SJSA1 (cell line): Measurements from ENCODE around the gene RIMS3. TPM values are rescaled to one million over a fixed set of nuclear protein-coding genes. Genes with fewer than 3 reads are reported as not detected.
"Not testable (repeated sequence)": the region's sequence is repeated elsewhere in the genome, so short reads cannot be mapped to it uniquely, and the experiment has no call there.

Experiments used
- DNase-seq, 2 experiments: peaks; one replicate each; pipeline ENCODE4 v3.0.0-alpha.2; 2015 to 2020; ENCODE audit warnings: low spot score in 2 of 2, low read depth in 1 of 2
- H3K27ac ChIP-seq: fragments of 250-450 bp; sonication (Bioruptor Pico); 2 replicates; pipeline ENCODE4 v1.5.1; 2020; ENCODE audit warnings: mild to moderate bottlenecking, moderate library complexity
- H3K27me3 ChIP-seq: fragments of 250-450 bp; sonication (Bioruptor Pico); replicated peaks from 2 replicates; pipeline ENCODE4 v1.5.1; 2020; ENCODE audit warnings: mild to moderate bottlenecking, moderate library complexity
- H3K36me3 ChIP-seq: fragments of 250-450 bp; sonication (Bioruptor Pico); 2 replicates; pipeline ENCODE4 v1.5.1; 2020; ENCODE audit warnings: mild to moderate bottlenecking
- H3K4me1 ChIP-seq: fragments of 250-450 bp; sonication (Bioruptor Pico); replicated peaks from 2 replicates; pipeline ENCODE4 v1.6.1; 2021; ENCODE audit warnings: mild to moderate bottlenecking
- H3K4me3 ChIP-seq: fragments of 250-450 bp; sonication (Bioruptor Pico); 2 replicates; pipeline ENCODE4 v1.5.1; 2020; ENCODE audit warnings: mild to moderate bottlenecking
- H3K9me3 ChIP-seq: fragments of 250-450 bp; sonication (Bioruptor Pico); replicated peaks from 2 replicates; pipeline ENCODE4 v1.5.1; 2020; ENCODE audit warnings: mild to moderate bottlenecking
- total RNA-seq: library from RNA; depleted of rRNA; stranded (reverse); fragments of >200 nt; shearing (Covaris generic); gene quantifications from 2 replicates; pipeline ENCODE4 v1.2.3, GENCODE V29; 2014

The RIMS3 gene
- total RNA-seq, 1 experiment from 2014 or later = 0.68 TPM

DNA sequence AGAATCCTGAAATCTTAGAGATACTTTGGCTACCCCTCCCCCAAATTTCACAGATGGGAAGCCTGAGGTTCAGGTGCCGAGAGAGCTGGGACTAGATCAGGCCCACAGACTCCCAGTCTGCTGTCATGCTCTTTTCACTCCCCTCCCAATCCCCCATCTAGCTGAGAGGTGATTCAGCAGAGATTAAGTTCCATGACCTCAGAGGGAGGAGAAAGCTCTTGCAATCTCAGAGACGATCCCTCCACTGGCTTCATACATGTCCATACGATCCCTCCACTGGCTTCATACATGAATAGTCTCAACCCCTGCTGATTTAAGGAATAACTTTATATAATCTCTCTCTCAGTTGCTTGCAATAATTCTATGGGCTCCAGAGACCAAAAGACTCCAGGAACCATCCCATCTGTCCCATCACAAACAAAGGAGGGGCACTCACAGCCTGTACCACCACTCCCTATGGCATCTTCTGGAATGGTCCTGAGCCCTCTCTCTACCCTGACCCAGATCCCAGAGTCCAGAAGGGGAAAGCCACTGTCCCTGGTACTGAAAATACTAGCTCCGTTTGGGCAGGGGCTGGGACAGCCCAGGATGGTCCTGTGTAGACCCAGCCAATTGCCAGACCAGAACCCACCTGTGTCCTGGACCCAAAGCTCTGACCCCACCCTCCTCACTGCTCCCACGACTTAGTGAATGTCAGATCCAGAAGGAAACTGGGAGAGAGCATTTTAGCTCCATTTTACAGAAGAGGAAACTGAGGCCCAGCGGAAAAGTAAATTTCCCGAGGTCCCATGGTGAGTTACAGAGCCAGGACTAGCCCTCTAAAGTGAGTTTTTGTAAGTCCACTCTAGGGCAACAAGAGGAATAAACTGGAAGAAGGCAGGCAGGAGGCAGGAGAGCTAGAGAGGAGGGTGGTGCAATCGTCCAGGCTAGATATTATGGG is 27.1 kb downstream of the RIMS3 start:
- H3K4me1 ChIP-seq = no peaks in the 10 kb centered on the region
- no peaks in the 10 kb centered on the region for H3K36me3 ChIP-seq
- H3K4me3 ChIP-seq = no peak overlapping the region
- no peak overlapping the region for H3K27ac ChIP-seq
- no peaks in the 10 kb centered on the region for H3K9me3 ChIP-seq
- no peaks in the 10 kb centered on the region for H3K27me3 ChIP-seq
- DNase-seq = no peak

DNA sequence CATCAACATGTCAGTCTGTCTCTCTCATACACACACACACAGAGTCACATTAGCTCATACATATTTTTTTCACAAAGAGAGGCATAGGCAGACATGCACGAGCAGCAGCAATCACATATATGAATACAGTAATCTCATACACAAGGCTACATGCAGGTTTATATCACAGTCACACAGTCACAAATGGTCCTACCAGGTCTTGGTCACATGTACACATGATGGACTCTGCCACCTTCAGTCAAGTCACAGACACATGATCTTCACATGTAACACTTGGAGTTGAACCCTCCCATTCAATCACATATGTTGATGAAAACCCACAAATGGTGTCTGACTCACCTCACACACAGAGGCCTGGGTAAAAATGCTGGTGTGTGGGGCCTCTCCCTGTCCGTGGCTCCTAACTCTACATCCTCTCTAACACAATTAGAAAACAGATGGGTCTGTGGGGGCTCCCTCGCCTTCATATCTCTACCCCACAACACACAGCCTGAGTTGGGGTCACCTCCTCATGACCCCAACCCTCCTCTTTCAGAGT is 27.9 kb downstream of the RIMS3 start:
- H3K27ac ChIP-seq = no peak overlapping the region
- DNase-seq = no peak
- no peaks in the 10 kb centered on the region for H3K27me3 ChIP-seq
- H3K36me3 ChIP-seq = no peaks in the 10 kb centered on the region
- no peaks in the 10 kb centered on the region for H3K4me1 ChIP-seq
- no peak overlapping the region for H3K4me3 ChIP-seq
- no peaks in the 10 kb centered on the region for H3K9me3 ChIP-seq

DNA sequence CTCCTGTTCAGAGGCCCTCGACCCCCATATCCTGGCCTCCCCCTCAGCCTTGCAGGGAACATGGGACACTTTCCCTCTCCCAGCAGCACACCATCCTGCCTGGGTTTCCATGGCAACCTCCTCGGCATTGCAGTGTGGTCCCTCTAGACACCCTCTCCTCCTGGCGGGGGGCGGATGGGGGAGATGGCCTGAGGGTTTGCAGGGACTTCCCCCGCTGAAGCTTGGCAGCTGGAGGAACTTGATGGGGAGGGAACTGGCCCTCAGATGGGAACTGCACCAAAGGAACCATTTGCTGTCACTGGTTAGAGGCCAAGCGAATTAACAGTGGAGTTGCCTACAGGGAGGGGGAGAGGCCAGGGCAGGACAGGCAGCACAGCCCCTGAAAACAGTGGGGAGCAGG is 28.7 kb downstream of the RIMS3 start:
- H3K9me3 ChIP-seq = no peaks in the 10 kb centered on the region
- H3K4me3 ChIP-seq = no peak overlapping the region
- no peak overlapping the region for H3K27ac ChIP-seq
- no peak for DNase-seq
- H3K27me3 ChIP-seq = no peaks in the 10 kb centered on the region
- no peaks in the 10 kb centered on the region for H3K36me3 ChIP-seq
- no peaks in the 10 kb centered on the region for H3K4me1 ChIP-seq

DNA sequence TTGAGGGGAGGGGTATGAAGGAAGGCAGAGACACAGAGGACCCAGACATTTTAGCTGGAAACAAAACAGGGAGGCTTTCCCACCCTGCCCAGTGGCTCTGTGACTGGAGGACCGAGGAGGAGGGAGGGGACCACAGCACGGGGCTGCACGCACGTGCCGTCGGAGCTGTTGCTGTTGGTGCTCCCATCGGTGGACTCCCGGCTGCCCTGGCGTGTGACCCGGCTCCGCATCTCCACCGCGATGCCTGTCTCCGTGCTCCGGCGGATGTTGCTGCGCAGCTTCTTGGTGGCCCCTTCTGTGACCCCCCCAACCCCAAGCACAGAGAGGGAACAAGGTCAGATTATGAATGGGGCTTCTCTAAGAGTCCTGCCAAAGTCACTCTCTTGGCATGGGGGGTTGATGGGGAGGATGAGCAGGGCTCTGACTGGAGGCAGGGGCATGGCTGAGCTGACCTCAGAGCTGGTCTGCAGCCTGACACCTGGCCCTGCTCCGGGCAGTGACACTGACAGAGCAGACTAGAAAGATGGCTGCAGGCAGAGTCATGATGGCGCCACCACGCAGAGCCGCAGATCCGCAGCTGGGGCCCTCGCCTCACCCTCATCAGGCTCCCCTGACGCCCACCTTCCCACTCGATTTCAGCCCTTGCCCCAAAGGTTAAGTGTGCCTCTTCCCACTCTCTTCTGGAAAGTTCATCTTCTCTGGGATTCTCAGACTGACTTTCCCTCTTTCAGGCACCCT is 29.6 kb downstream of the RIMS3 start:
- H3K4me1 ChIP-seq = no peaks in the 10 kb centered on the region
- no peaks in the 10 kb centered on the region for H3K9me3 ChIP-seq
- H3K27me3 ChIP-seq = no peaks in the 10 kb centered on the region
- no peak for DNase-seq
- no peak overlapping the region for H3K4me3 ChIP-seq
- H3K36me3 ChIP-seq = no peaks in the 10 kb centered on the region
- no peak overlapping the region for H3K27ac ChIP-seq

DNA sequence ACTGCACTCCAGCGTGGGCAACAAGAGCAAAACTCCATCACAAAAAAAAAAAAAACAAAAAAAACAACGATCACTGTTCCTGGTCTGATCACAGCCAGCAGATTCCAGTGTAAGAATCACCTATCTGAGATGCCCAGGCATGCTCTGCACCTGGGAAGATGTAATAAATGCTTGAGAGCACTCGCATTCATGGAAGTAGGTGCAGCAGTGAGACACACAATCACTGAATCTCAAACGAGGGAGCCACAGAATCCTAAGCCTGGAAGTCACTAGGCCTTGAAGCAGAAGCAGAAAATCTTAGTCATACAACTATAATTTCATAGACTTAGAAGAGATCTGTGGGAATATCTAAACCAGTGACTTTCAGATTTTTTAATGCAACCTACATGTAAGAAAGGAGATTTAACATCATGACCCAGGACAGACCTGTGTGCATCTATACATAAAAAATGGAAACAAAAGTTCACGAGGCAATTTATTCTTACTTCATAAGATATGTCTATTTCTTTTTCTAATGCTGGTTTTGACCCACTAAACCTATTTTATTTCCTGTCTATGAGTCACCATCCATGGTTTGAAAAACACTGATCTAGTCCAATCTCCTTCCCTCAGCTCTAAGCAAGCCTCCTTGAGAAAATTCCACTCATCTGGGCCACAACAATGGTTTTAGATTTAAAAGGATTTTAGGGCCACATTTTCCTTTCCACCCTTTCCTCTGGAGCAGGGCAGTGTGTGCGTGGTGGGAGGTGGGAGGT is 30.4 kb downstream of the RIMS3 start:
- Histone ChIP-seq H3K4me1 (no peaks in the 10 kb centered on the region), H3K27ac (no peak overlapping the region), H3K9me3 (no peaks in the 10 kb centered on the region), H3K27me3 (no peaks in the 10 kb centered on the region), H3K36me3 (no peaks in the 10 kb centered on the region), H3K4me3 (no peak overlapping the region)
- DNase-seq = no peak

DNA sequence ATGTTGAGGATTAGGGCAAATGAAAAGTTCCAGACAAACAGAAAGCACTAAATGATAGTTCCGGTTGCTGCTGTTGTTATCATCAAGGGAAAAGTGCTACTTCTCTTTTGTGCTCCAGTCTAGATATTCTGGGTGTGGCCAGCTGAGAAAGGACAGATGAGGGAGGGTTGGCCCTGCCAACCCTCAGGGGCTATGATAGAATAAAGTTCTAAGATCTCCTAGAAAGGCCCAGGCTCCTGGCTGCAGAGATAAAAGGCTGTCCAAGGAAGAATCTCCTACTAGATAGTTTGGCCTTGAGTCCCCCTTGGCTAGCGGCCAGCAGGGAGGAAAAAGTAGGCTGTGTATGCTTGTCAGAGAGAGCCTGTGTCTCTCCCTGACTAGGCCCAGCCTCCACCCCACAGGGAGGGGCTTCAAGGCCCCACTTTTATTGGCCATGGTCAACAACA is 31.5 kb downstream of the RIMS3 start:
- H3K27ac ChIP-seq = no peak overlapping the region
- no peaks in the 10 kb centered on the region for H3K36me3 ChIP-seq
- no peaks in the 10 kb centered on the region for H3K27me3 ChIP-seq
- H3K4me3 ChIP-seq = no peak overlapping the region
- no peaks in the 10 kb centered on the region for H3K4me1 ChIP-seq
- no peaks in the 10 kb centered on the region for H3K9me3 ChIP-seq
- DNase-seq = no peak

DNA sequence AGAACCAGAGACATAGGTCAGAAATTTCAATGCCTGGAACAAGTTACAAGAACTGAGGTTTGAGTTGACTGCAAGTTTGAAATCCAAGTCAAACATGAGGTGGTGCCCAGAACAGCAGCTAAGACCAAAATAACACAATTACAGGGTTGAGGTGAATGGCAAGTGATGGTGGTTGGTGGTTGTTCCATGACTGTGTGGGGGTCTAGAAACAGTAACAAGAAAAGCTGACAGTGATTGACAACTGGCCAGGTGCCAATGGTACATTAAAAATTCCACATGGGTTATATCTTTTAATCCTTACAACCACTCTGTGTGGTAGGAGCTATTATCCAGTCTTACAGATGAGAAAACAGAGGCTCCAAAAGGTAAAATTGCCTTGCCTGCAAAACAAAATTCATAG is 32.0 kb downstream of the RIMS3 start:
- H3K9me3 ChIP-seq = no peaks in the 10 kb centered on the region
- no peaks in the 10 kb centered on the region for H3K27me3 ChIP-seq
- H3K4me1 ChIP-seq = no peaks in the 10 kb centered on the region
- no peak overlapping the region for H3K4me3 ChIP-seq
- no peak for DNase-seq
- H3K27ac ChIP-seq = no peak overlapping the region
- no peaks in the 10 kb centered on the region for H3K36me3 ChIP-seq

DNA sequence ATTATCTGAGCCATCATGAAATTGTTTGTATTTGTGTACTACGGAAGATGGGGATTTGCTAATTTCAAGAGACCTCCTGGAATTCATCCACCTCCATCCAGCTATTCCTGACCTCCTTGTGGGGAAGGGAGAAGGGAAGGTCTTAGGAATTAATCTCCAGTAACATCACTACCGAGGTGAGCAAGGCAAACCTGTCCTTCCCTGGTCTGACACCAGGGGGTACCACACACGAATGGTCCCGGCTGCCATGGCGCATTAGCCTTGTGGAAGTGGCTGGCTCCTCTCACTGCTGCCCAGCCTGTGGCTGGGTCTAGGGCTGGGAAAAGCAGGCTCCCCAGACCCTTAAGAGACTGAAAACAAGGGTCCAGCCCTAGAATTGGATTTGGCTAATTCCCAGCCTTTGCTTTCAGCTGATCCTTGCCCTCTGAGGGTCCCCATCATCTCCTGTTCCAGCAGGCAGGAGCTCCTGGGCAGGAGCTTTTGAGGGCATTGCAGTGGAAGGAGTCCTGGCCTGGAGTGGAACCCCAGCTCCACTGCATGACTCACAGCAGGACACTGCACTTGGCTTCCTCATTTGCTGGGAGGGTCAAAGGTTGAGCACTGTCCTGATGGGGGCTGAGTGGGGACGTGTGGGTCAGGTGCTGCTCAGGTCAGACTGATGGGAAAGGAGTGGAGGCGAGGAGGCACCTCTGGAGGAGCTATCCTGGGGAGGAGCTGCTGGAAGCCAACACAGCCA is 34.8 kb downstream of the RIMS3 start:
- H3K9me3 ChIP-seq = no peaks in the 10 kb centered on the region
- no peaks in the 10 kb centered on the region for H3K36me3 ChIP-seq
- no peak for DNase-seq
- no peaks in the 10 kb centered on the region for H3K27me3 ChIP-seq
- peaks cover 4% of the 10 kb centered on the region for H3K4me1 ChIP-seq
- H3K4me3 ChIP-seq = no peak overlapping the region
- H3K27ac ChIP-seq = no peak overlapping the region

DNA sequence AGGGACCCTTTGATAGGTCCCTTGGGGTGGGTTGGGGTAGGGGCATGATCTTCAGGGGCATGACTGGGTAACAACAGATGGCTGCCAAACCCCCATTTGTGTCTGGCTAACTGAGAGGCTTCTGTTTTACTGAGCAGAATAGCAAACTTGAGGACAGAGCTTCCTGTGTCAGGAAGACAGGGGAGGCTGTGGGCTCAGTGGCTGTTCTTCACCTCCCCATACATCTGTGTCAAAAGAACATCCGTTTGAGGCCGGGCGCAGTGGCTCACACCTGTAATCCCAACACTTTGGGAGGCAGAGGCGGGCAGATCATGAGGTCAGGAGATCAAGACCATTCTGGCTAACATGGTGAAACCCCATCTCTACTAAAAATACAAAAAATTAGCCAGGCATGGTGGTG is 35.9 kb downstream of the RIMS3 start:
- DNase-seq, H3K27me3 ChIP-seq, H3K4me3 ChIP-seq, H3K4me1 ChIP-seq, H3K9me3 ChIP-seq, H3K36me3 ChIP-seq, H3K27ac ChIP-seq: not testable (repeated sequence)

DNA sequence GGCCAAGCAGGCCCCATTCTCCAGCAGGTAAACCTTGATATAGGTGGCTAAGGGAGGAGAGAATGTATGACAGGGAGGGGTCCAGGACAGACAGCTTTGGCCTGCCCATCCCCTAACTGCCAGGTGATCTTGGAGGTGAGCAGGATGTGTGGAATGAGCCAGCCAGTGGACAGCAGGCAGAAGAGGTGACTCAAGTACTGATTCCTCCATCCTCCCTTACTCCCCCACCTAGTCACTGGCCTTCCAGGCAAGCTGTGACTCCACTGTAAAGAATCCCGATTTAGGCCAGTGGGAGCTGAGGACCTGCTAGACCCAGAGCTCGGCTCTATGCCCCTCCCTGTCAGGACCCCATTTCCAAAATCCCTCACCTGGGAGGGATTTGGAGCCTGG is 36.6 kb downstream of the RIMS3 start:
- Histone ChIP-seq H3K27me3 (no peaks in the 10 kb centered on the region), H3K27ac (no peak overlapping the region), H3K4me3 (no peak overlapping the region), H3K4me1 (peaks cover 4% of the 10 kb centered on the region), H3K9me3 (no peaks in the 10 kb centered on the region; the same call in 1 of the 2 replicates), H3K36me3 (no peaks in the 10 kb centered on the region)
- DNase-seq = no peak

DNA sequence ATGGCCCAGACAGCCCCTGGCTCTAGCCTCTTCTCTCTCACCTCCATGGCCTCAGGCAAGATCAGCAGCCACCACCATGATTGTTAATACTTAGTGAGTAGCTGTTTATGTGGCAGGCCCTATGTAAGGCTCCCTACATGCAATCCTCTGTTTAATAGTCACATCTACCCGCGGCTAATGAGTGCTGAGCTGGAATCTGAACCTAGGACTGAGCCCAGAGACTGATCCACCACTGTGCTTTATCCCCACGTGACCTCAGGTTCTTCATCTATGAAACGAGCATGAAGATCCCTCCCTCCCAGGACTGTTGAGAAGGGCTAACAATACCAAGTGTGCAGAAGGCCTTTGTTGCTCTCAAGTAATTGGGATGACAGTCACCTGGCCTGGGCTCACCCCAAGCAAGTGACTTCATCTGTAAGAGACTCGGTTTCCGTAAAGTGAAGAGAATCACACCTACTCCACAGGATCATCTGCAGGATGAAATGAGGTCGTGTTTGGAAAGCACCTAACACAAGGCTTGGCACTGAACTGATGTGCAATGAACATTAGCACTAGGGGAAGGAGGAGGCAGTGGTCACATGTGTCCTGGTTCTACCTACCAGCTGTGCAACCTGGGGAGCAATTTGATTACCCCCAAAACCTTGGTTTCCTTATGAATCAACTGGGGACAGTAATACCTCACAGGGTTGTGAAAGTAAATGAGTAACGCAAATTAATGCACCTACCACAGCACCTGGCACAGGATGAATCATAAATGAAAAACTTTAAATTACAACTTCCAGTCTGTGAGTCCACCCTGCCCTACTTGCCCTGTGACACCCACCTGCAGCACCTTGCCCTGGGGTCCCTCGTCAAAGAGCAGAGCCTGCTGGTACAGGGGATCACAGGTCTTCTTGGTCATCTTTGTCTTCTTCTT is 37.2 kb downstream of the RIMS3 start:
- no peak overlapping the region for H3K4me3 ChIP-seq
- H3K9me3 ChIP-seq = no peaks in the 10 kb centered on the region; the same call in 1 of the 2 replicates
- H3K27ac ChIP-seq = no peak overlapping the region
- H3K36me3 ChIP-seq = no peaks in the 10 kb centered on the region
- no peaks in the 10 kb centered on the region for H3K27me3 ChIP-seq
- no peak for DNase-seq
- peaks cover 4% of the 10 kb centered on the region for H3K4me1 ChIP-seq

DNA sequence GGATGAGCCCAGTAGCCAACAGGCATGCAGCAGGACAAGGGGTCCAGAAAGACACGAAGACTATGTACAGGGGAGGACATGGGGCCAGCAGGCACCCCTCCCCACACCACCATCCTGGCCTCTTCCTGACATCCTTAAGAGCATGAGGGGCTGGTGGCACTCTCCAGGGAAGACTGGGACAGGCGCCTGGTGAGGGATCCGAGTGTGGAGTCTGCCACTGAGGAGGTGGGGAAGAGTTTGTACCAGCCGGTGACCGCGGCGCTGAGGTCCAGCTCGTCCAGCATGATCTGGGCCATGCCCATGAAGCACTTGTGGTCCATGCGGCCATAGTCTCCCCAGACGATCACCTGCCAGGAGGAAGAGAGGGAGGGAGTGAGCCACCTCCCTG is 39.1 kb downstream of the RIMS3 start:
- H3K36me3 ChIP-seq = no peaks in the 10 kb centered on the region
- no peak overlapping the region for H3K4me3 ChIP-seq
- peaks cover 4% of the 10 kb centered on the region for H3K4me1 ChIP-seq
- H3K9me3 ChIP-seq = no peaks in the 10 kb centered on the region; the same call in 1 of the 2 replicates
- no peaks in the 10 kb centered on the region for H3K27me3 ChIP-seq
- H3K27ac ChIP-seq = no peak overlapping the region
- no peak for DNase-seq
